ENCODE measurements around the gene TNS3. TPM values are rescaled to one million over a fixed set of nuclear protein-coding genes. Genes with fewer than 3 reads are reported as not detected.

Gene TNS3
- total and polyA plus RNA-seq, 2 experiments from 2014 or later: 2.7 to 5.7 TPM

DNA sequence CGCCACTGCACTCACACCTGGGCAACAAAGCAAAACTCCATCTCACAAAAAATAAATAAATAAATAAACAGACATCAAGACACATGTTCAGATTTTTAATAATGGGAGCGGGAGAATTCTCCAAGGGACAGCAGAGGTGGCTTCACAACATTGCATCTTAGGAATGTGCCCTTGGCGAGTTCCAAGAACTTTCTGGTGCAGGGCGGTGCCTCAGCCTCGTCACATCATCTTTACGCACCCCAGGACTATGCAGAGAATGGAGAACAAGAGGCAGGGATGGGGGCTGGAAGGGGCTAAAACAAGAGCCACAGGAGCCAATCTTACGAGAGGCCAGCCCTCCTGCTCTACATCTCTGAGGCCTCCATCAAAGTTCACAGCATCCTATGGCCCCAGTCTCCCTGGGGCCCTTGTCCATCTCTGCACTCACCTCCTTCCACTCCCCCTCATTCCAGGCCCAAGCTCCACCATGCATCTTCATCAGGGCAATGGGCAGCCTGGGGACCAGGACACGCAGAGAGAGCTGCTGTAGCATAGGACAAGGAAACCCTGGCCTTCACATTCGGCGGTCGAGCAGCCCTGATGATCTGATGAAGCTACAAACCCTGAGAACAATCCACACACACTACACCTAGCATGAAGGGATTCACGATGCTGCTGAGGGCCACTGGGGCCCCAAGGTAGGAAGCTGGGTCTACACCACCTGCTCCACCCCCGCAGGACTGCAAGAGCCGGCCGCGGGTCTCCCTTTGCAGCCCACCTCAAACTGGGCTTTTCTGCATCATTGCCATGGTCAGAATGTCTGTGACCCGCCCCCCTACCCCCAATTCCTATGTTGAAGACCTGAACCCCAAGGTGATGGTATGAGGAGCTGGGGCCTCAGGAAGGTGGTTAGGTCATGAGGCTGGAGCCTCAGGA lies 22.3 kb downstream of the TNS3 start:
- no peak for DNase-seq (ENCODE audit: low read depth in 1 of 2, low spot score in 1 of 2)
- Histone ChIP-seq H3K27me3 (no peaks in the 10 kb centered on the region), H3K4me3 (no peak overlapping the region), H3K4me1 (ENCODE audit: low read depth) (no peaks in the 10 kb centered on the region), H3K27ac (no peak overlapping the region), H3K9me3 (ENCODE audit: low read depth) (no peaks in the 10 kb centered on the region), H3K36me3 (no peaks in the 10 kb centered on the region)
- TF ChIP-seq, protein P1, sequence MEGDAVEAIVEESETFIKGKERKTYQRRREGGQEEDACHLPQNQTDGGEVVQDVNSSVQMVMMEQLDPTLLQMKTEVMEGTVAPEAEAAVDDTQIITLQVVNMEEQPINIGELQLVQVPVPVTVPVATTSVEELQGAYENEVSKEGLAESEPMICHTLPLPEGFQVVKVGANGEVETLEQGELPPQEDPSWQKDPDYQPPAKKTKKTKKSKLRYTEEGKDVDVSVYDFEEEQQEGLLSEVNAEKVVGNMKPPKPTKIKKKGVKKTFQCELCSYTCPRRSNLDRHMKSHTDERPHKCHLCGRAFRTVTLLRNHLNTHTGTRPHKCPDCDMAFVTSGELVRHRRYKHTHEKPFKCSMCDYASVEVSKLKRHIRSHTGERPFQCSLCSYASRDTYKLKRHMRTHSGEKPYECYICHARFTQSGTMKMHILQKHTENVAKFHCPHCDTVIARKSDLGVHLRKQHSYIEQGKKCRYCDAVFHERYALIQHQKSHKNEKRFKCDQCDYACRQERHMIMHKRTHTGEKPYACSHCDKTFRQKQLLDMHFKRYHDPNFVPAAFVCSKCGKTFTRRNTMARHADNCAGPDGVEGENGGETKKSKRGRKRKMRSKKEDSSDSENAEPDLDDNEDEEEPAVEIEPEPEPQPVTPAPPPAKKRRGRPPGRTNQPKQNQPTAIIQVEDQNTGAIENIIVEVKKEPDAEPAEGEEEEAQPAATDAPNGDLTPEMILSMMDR (IDR thresholded peaks at IDR 0.05; ENCODE audit: low read depth, low read length): no peak

DNA sequence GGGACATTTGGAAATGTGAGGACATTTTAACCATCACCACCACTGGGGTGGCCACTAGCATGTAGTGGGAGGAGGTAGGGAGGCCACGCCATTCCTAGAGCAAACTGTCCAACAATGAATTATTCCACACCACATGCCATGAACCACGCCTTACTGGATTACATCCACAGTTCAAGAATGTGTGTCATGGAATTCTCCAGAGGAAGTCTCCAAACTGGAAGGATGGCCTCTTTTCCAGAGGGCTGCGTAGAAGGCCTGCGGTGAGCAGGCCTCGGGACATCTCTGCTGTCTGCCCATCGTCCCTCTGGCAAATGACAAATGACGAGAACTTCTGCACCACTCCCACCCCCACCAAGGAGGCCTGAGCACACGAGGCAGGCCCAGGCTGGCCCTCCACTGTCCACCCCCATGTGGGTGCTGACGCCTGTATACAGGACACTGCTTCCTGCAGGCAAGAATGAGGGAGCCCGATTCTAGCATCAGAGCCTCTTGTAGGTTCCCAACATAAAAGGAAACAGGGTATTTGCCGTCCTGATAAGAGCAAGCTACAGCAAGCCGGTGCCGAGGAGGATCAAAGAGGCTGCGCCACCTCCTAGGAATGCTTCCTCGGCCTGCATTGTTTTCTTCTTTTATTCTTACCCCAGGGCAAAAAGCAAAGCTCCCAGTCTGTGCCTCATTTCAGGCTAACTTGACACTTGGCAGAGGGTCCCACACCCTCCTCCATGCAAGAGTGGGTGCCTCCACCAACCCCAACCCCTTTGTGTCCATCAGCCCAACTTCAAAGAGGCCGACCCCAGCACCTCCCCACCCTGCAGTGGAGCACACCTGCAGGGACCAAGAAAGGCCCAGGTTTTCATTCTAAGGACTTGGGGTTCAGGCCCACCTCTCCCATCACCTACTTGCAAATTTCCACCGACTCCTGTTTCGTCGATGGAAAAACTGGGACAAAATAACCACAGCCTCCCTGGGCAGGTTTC lies 23.9 kb downstream of the TNS3 start:
- Histone ChIP-seq H3K27ac (no peak overlapping the region), H3K4me3 (no peak overlapping the region), H3K27me3 (no peaks in the 10 kb centered on the region), H3K4me1 (ENCODE audit: low read depth) (no peaks in the 10 kb centered on the region), H3K36me3 (no peaks in the 10 kb centered on the region), H3K9me3 (ENCODE audit: low read depth) (no peaks in the 10 kb centered on the region)
- TF ChIP-seq, protein P1 (IDR thresholded peaks at IDR 0.05; ENCODE audit: low read depth, low read length): no peak
- peak in 1 of 2 donors; percentile 62 for DNase-seq (ENCODE audit: low read depth in 1 of 2, low spot score in 1 of 2)

DNA sequence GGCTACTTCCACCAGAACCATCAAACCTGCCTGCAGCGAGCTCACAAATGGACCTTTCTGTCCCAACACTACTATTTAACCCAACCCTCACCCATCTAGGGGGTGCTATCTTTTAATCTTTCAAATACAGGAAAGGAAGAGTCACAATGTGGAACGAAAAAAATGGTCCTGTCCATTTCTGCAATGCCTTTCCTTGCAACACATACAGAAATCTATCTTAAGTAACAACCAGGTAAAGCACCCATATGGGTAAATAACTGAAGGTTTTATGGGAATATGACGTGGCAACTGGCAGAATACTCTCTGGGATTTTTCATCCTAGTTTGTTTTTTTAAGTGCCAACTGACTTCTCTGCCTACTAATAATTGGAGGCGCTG lies 24.6 kb downstream of the TNS3 start:
- Histone ChIP-seq H3K27me3 (no peaks in the 10 kb centered on the region), H3K27ac (no peak overlapping the region), H3K9me3 (ENCODE audit: low read depth) (no peaks in the 10 kb centered on the region), H3K4me1 (ENCODE audit: low read depth) (no peaks in the 10 kb centered on the region), H3K4me3 (no peak overlapping the region), H3K36me3 (no peaks in the 10 kb centered on the region)
- DNase-seq (ENCODE audit: low read depth in 1 of 2, low spot score in 1 of 2): no peak
- TF ChIP-seq, protein P1 (IDR thresholded peaks at IDR 0.05; ENCODE audit: low read depth, low read length): no peak

DNA sequence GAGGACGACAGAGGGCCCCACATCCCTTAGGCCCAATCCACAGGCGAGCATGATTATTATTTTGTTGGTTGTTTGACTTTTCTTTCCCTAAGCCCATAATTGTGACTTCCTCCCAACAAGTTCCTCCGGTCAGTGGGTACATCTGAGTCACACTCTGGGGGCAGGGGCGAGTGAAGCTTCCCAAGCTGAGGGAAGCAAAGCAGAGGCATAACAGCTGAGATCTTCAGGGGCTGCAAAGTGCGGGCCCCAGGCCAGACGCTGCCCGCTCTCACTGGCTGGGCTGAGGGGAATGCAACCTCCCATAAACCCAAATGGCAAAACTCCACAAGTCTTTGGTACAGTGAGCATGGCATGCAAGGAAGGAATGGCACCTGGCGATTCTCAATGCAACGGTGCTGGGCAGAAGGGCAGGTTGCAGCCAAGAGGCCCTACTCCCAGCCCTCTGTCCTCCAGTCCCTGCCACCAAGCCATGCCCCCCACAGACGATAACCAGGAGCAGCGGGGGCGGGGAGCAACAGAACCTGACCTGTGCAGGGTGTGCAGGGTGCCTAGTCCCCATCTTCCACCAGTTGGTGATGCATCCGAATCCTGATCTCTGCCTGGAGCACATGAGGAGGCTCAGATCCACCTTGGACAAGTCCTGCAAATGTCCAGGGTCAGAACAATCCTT lies 25.3 kb downstream of the TNS3 start:
- TF ChIP-seq, protein P1 (IDR thresholded peaks at IDR 0.05; ENCODE audit: low read depth, low read length): no peak
- Histone ChIP-seq H3K9me3 (ENCODE audit: low read depth) (no peaks in the 10 kb centered on the region), H3K27ac (no peak overlapping the region), H3K4me3 (no peak overlapping the region), H3K27me3 (no peaks in the 10 kb centered on the region), H3K36me3 (no peaks in the 10 kb centered on the region), H3K4me1 (ENCODE audit: low read depth) (no peaks in the 10 kb centered on the region)
- no peak for DNase-seq (ENCODE audit: low read depth in 1 of 2, low spot score in 1 of 2)

DNA sequence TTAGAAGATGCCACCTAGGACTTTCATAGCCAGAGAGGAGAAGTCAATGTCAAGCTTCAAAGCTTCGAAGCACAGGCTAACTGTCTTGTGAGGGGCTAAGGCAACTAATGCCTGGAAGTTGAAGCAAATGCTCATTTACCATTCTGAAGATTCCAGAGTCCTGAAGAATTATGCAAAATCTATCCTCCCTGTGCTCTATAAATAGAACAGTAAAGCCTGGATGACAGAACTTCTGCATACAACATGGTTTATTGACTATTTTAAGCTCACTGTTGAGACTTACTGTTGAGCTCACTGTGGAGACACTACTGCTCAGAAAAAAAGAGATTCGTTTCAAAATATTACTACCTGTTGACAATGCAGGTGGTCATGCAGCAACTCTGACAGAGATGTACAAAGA lies 28.6 kb downstream of the TNS3 start:
- H3K36me3 ChIP-seq: no peaks in the 10 kb centered on the region
- H3K27ac ChIP-seq: no peak overlapping the region
- DNase-seq (ENCODE audit: low read depth in 1 of 2, low spot score in 1 of 2): no peak
- no peaks in the 10 kb centered on the region for H3K4me1 ChIP-seq (ENCODE audit: low read depth)
- TF ChIP-seq, protein P1 (IDR thresholded peaks at IDR 0.05; ENCODE audit: low read depth, low read length): no peak
- no peaks in the 10 kb centered on the region for H3K9me3 ChIP-seq (ENCODE audit: low read depth)
- no peaks in the 10 kb centered on the region for H3K27me3 ChIP-seq
- H3K4me3 ChIP-seq: no peak overlapping the region

Data from cardiac muscle cell (in vitro differentiated cells and primary cell).